Calu3 (cell line): Measurements from ENCODE around the gene ITK. TPM values are rescaled to one million over a fixed set of nuclear protein-coding genes. Genes with fewer than 3 reads are reported as not detected.

Source experiments
- BruUV-seq: library from RNA; stranded (reverse); fragments of 400-500 nt; replicated peaks from 2 replicates; lab custom pipeline; 2021; lab: Mats Ljungman, UMichigan
- CTCF ChIA-PET: fragments of 300-600 bp; sonication (Branson Sonifier 250); formaldehyde crosslinking; loops from one replicate; lab custom pipeline; 2022; ENCODE audit warnings: antibody characterized with exemption; lab: Charles Lee
- DNase-seq: peaks from one replicate; pipeline ENCODE4 v3.0.0; 2022
- H3K27ac Mint-ChIP-seq: one replicate; pipeline ENCODE4 v1.8.0; 2022; ENCODE audit warnings: mixed read lengths; ENCODE audit not compliant: unreplicated experiment
- H3K27me3 Mint-ChIP-seq: one replicate; pipeline ENCODE4 v1.8.0; 2022; ENCODE audit warnings: mixed read lengths; ENCODE audit not compliant: unreplicated experiment
- H3K36me3 Mint-ChIP-seq: one replicate; pipeline ENCODE4 v1.8.0; 2022; ENCODE audit warnings: mild to moderate bottlenecking, moderate library complexity, mixed read lengths; ENCODE audit not compliant: insufficient read depth, unreplicated experiment
- H3K4me1 Mint-ChIP-seq: one replicate; pipeline ENCODE4 v1.8.0; 2022; ENCODE audit warnings: mild to moderate bottlenecking, low read depth, mixed read lengths; ENCODE audit not compliant: unreplicated experiment
- H3K4me3 Mint-ChIP-seq: one replicate; pipeline ENCODE4 v1.8.0; 2022; ENCODE audit warnings: mild to moderate bottlenecking, low read depth, moderate library complexity, mixed read lengths; ENCODE audit not compliant: unreplicated experiment
- H3K9me3 Mint-ChIP-seq: one replicate; pipeline ENCODE4 v1.8.0; 2022; ENCODE audit warnings: low read depth, mixed read lengths; ENCODE audit not compliant: unreplicated experiment
- CTCF ChIP-seq: fragments of 200-600 bp; IDR thresholded peaks from one replicate; pipeline ENCODE4 v1.8.0; 2022; ENCODE audit warnings: antibody characterized with exemption; ENCODE audit not compliant: unreplicated experiment
- intact Hi-C: fragments of 100-400 bp; cut with micrococcal nuclease; formaldehyde crosslinking; loops from one replicate; pipeline ENCODE4 v1.10.0; 2022; ENCODE audit not compliant: unreplicated experiment
- total RNA-seq: library from RNA; stranded (reverse); gene quantifications from 2 replicates; pipeline ENCODE4 v1.2.3, GENCODE V29; 2022

The ITK gene
- total RNA-seq, 1 experiment from 2014 or later: not detected

DNA sequence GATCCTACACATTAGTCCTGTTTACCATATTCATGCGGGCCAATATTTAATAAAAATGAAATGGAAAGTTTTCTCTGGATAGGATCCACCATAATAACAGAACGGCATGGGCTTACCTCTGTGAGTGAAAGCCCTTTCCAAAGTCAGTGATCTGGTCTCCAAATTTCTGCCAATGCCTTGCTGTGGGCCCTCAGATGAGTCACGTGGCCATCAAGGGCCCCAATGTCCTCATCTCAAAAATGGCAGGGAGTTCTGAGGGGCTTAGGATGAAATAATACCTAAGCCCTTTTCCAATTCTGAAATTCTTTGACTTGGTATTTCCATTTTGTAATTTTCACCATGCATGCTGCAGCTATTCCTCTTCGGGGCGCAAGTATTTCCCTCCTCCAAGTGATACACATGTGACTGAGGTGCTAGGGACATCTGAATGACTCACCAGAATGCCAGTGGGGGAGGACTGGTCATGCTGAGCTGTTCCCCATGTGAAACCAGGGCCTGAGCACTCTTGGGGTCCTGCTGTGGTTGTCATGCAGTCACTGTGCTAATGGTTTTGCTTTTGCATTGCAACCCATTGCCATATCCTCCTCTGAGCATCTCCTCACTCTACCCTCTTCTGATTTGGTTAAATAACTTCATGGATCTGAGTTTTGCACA, 35.0 kb downstream of the ITK start:
- Mint-ChIP-seq H3K4me3 (no peak overlapping the region), H3K27me3 (no peaks in the 10 kb centered on the region), H3K4me1 (peaks cover 16% of the 10 kb centered on the region), H3K36me3 (no peaks in the 10 kb centered on the region), H3K27ac (no peak overlapping the region), H3K9me3 (no peaks in the 10 kb centered on the region)
- no TSS peak for BruUV-seq
- no peak for DNase-seq
- intact Hi-C loops: no loop called here
- no peak for TF ChIP-seq CTCF
- CTCF ChIA-PET: no interaction called here

DNA sequence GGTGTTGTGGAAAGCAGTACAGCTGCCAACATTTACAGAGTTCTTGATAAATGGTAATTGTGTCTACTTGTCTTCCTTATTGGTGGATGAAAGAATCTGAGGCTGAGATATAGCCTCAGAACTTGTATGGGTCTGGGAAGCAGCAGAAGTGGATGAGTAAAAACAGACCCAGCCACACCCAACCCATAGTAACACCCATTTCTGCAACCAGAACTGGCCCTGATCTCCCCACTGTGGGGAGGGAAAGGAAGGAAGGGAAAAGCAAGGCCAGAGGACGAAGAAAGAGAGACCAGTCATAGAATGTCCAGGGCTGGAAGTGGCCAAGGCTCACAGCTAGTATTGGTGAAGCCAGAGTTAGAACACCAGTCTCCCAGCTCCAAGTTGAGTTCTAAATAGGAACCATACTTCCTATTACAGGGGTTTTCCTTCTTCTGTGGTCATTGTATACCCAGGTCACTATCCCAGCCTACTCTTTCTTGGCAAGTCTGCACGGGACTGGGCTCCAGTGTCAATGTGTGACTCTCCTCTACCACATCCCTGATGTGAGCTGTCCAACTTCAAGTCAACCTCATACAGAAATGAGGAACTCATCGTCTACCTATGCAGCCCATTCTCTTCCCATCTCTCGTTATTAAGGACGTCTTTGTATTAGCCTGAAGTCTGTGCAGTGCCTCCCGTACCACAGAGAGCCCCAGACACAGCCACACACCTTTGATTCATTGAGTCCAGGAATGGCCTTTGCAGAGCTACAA, 35.9 kb downstream of the ITK start:
- no peak for TF ChIP-seq CTCF
- Mint-ChIP-seq H3K9me3 (no peaks in the 10 kb centered on the region), H3K36me3 (no peaks in the 10 kb centered on the region), H3K27ac (no peak overlapping the region), H3K4me1 (peaks cover 16% of the 10 kb centered on the region), H3K4me3 (no peak overlapping the region), H3K27me3 (no peaks in the 10 kb centered on the region)
- CTCF ChIA-PET: interaction anchor here (0.6 kb wide), 1 partner anchor 1094 kb away, joined by 12 read pairs; no protein-coding TSS in a partner anchor
- intact Hi-C loops: no loop called here
- BruUV-seq: no TSS peak
- no peak for DNase-seq

DNA sequence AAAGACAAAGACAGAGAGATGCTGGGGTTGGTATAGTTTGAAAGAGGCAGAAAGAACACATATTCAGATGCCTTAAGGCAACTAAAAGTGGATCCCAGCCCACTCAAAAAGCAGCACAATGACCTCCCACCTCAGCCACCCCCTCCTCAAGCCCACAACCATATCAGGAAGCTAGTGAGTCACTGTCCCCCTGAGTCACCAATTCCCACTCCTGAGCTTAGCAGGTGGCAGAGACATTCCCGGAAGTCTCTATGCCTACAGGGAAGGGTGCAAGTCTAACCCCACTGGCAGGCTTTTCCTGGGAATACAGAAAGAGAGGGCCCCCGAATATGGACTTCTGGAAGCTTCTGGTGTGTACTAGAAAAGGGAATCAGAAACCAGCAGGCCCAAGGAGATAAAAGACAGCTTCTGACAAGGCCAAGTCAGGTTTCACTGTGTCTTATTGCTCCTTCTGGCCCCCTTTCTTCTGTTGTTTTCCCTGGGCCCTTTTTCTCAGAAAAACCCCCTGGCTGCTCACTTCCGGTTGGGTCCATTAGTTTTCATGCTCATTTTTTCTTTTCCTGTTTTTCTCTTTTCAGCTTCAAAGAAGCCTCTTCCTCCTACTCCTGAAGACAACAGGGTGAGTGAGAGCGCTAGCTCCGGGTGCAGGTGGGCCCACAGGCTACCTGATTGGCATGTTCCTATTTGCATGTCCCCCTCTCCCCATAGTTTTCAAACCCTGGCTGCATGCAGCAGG, 36.8 kb downstream of the ITK start:
- no peak for DNase-seq
- H3K27me3 Mint-ChIP-seq: no peaks in the 10 kb centered on the region
- CTCF ChIA-PET: interaction anchor here (0.6 kb wide), 2 partner anchors 7 to 1095 kb away, joined by 5 to 12 read pairs; no protein-coding TSS in a partner anchor
- H3K4me1 Mint-ChIP-seq: peaks cover 16% of the 10 kb centered on the region
- H3K9me3 Mint-ChIP-seq: no peaks in the 10 kb centered on the region
- no peak overlapping the region for H3K27ac Mint-ChIP-seq
- no peak for TF ChIP-seq CTCF
- no peak overlapping the region for H3K4me3 Mint-ChIP-seq
- intact Hi-C loops: no loop called here
- no peaks in the 10 kb centered on the region for H3K36me3 Mint-ChIP-seq
- no TSS peak for BruUV-seq

- H3K4me1 Mint-ChIP-seq: peaks cover 16% of the 10 kb centered on the region
- CTCF ChIA-PET: interaction anchor here (0.5 kb wide), 1 partner anchor 12 kb away, joined by 3 read pairs; no protein-coding TSS in a partner anchor
- H3K4me3 Mint-ChIP-seq: no peak overlapping the region
Observed at GRCh38 chr5:157219491-157220271, 39.0 kb downstream of the ITK start.

More at GRCh38 chr5:157219491-157220271, 39.0 kb downstream of the ITK start:
- Mint-ChIP-seq H3K27me3 (no peaks in the 10 kb centered on the region), H3K27ac (no peak overlapping the region), H3K9me3 (no peaks in the 10 kb centered on the region), H3K36me3 (no peaks in the 10 kb centered on the region)
- no TSS peak for BruUV-seq
- DNase-seq: no peak
- intact Hi-C loops: no loop called here
- no peak for TF ChIP-seq CTCF
